HepG2 (cell line): Measurements from ENCODE around the gene BCL2L11. TPM values are rescaled to one million over a fixed set of nuclear protein-coding genes. Genes with fewer than 3 reads are reported as not detected.

Source experiments
- ASH2L ChIP-seq: fragments of 300-600, 200-600 bp; sonication (generic); IDR thresholded peaks from 2 replicates; pipeline ENCODE4 v1.7.0; 2017; ENCODE audit warnings: low read depth, mild to moderate bottlenecking, moderate library complexity, mixed read lengths, low read length; ENCODE audit not compliant: insufficient read length
- KAT2B ChIP-seq: fragments of 150-350 bp; IDR thresholded peaks from 2 replicates; pipeline ENCODE4 v1.6.1; 2014; ENCODE audit warnings: low read depth, low read length, borderline replicate concordance
- MED13 ChIP-seq: sonication (generic); formaldehyde crosslinking; IDR thresholded peaks from 2 replicates; pipeline ENCODE4 v1.5.0; 2020; ENCODE audit warnings: missing genetic modification reagents
- NFKB2 ChIP-seq: sonication (generic); formaldehyde crosslinking; IDR thresholded peaks from 2 replicates; pipeline ENCODE4 v1.4.0; 2020; ENCODE audit warnings: missing genetic modification reagents, borderline replicate concordance
- NKX3-1 ChIP-seq: sonication (generic); formaldehyde crosslinking; IDR thresholded peaks from 2 replicates; pipeline ENCODE4 v1.5.0; 2020; ENCODE audit warnings: missing genetic modification reagents
- SNAPC2 ChIP-seq: sonication (generic); formaldehyde crosslinking; IDR thresholded peaks from 2 replicates; pipeline ENCODE4 v1.8.1; 2022; ENCODE audit warnings: mild to moderate bottlenecking, missing genetic modification reagents
- TBL1XR1 ChIP-seq: fragments of 150-350 bp; IDR thresholded peaks from 2 replicates; pipeline ENCODE4 v1.6.1; 2014; ENCODE audit warnings: borderline replicate concordance, low read length; ENCODE audit not compliant: partially characterized antibody
- ZBTB4 ChIP-seq: sonication (generic); formaldehyde crosslinking; IDR thresholded peaks from 2 replicates; pipeline ENCODE4 v1.4.0; 2020; ENCODE audit warnings: missing genetic modification reagents, mild to moderate bottlenecking, borderline replicate concordance
- ZFP37 ChIP-seq: sonication (generic); formaldehyde crosslinking; IDR thresholded peaks from 2 replicates; pipeline ENCODE4 v1.4.0; 2020; ENCODE audit warnings: missing genetic modification reagents, borderline replicate concordance
- ZNF232 ChIP-seq: sonication (generic); formaldehyde crosslinking; IDR thresholded peaks from 2 replicates; pipeline ENCODE4 v1.4.0; 2020; ENCODE audit warnings: missing genetic modification reagents, borderline replicate concordance
- ZNF263 ChIP-seq: sonication (generic); formaldehyde crosslinking; IDR thresholded peaks from 2 replicates; pipeline ENCODE4 v1.4.0; 2020; ENCODE audit warnings: missing genetic modification reagents
- ZNF331 ChIP-seq: sonication (generic); formaldehyde crosslinking; IDR thresholded peaks from 2 replicates; pipeline ENCODE4 v1.4.0; 2020; ENCODE audit warnings: missing genetic modification reagents
- ZNF569 ChIP-seq: sonication (generic); formaldehyde crosslinking; IDR thresholded peaks from 2 replicates; pipeline ENCODE4 v1.5.0; 2020; ENCODE audit warnings: mild to moderate bottlenecking, missing genetic modification reagents, moderate library complexity, borderline replicate concordance
- ZNF891 ChIP-seq: sonication (generic); formaldehyde crosslinking; IDR thresholded peaks from 2 replicates; pipeline ENCODE4 v1.5.0; 2020; ENCODE audit warnings: mild to moderate bottlenecking, missing genetic modification reagents
- polyA plus RNA-seq, 8 experiments: library from polyadenylated mRNA; depleted of rRNA in 3 of 8; stranded (reverse) in 7 of 8; unstranded in 1 of 8; fragments of >200 nt; fragmentation: Illumina TruSeq in 4 of 8; extraction: Trizol in 4 of 8; gene quantifications; 2 replicates each; pipeline versions ENCODE4 v1.2.1 to v1.2.3, GENCODE V29; 2011 to 2016; ENCODE audit warnings: low read depth in 4 of 8, missing spikeins in 1 of 8, mixed read lengths in 1 of 8; ENCODE audit not compliant: insufficient read depth in 1 of 8
- total RNA-seq, 5 experiments: library from RNA; depleted of rRNA; stranded (reverse); fragments of >200 nt; fragmentation: Illumina TruSeq; extraction: Trizol; gene quantifications; 2 replicates each; pipeline ENCODE4 v1.2.3, GENCODE V29; 2016; ENCODE audit warnings: low read depth in 1 of 5
- TF ChIP-seq, protein P1 (sequence below): sonication (generic); formaldehyde crosslinking; IDR thresholded peaks from 2 replicates; pipeline ENCODE4 v1.9.0; 2021; ENCODE audit warnings: mild to moderate bottlenecking, missing genetic modification reagents
- TF ChIP-seq, protein P2 (sequence below): IDR thresholded peaks from 2 replicates; pipeline ENCODE4 v1.6.1; 2016; ENCODE audit warnings: missing genetic modification reagents, missing compliant biosample characterization
- TF ChIP-seq, protein P3 (sequence below): IDR thresholded peaks from 2 replicates; pipeline ENCODE4 v1.6.1; 2018; ENCODE audit warnings: missing genetic modification reagents
- TF ChIP-seq, protein P4 (sequence below): sonication (generic); formaldehyde crosslinking; IDR thresholded peaks from 2 replicates; pipeline ENCODE4 v1.4.0; 2020; ENCODE audit warnings: missing genetic modification reagents

BCL2L11 gene
- total and polyA plus RNA-seq, 2 of the 13 experiments (the other 11 are each of a cell fraction or from before 2014, with no cell fraction given) = 6.1 to 9.7 TPM

DNA sequence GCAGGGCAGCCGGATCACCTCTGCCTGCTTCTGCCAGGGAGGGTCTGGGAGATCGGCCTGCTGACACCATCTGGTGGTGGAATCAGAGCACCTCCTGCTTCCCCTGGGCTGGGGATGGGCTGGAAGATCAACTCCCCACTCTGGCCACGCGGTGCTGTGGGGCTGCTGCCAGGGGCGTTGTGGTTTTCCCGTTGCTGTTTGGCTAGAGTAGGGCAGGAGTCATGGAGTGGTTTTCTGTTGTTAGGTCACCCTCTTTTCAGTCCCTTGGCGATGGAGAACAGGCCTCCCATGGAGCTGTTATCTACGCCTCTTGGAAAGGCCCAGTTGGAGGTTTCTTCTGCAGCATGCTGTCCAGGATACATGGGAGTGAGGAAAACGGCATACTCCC lies 15.2 kb downstream of the BCL2L11 start (continued):
- TF ChIP-seq TBL1XR1 = no peak
- TF ChIP-seq, protein P1, sequence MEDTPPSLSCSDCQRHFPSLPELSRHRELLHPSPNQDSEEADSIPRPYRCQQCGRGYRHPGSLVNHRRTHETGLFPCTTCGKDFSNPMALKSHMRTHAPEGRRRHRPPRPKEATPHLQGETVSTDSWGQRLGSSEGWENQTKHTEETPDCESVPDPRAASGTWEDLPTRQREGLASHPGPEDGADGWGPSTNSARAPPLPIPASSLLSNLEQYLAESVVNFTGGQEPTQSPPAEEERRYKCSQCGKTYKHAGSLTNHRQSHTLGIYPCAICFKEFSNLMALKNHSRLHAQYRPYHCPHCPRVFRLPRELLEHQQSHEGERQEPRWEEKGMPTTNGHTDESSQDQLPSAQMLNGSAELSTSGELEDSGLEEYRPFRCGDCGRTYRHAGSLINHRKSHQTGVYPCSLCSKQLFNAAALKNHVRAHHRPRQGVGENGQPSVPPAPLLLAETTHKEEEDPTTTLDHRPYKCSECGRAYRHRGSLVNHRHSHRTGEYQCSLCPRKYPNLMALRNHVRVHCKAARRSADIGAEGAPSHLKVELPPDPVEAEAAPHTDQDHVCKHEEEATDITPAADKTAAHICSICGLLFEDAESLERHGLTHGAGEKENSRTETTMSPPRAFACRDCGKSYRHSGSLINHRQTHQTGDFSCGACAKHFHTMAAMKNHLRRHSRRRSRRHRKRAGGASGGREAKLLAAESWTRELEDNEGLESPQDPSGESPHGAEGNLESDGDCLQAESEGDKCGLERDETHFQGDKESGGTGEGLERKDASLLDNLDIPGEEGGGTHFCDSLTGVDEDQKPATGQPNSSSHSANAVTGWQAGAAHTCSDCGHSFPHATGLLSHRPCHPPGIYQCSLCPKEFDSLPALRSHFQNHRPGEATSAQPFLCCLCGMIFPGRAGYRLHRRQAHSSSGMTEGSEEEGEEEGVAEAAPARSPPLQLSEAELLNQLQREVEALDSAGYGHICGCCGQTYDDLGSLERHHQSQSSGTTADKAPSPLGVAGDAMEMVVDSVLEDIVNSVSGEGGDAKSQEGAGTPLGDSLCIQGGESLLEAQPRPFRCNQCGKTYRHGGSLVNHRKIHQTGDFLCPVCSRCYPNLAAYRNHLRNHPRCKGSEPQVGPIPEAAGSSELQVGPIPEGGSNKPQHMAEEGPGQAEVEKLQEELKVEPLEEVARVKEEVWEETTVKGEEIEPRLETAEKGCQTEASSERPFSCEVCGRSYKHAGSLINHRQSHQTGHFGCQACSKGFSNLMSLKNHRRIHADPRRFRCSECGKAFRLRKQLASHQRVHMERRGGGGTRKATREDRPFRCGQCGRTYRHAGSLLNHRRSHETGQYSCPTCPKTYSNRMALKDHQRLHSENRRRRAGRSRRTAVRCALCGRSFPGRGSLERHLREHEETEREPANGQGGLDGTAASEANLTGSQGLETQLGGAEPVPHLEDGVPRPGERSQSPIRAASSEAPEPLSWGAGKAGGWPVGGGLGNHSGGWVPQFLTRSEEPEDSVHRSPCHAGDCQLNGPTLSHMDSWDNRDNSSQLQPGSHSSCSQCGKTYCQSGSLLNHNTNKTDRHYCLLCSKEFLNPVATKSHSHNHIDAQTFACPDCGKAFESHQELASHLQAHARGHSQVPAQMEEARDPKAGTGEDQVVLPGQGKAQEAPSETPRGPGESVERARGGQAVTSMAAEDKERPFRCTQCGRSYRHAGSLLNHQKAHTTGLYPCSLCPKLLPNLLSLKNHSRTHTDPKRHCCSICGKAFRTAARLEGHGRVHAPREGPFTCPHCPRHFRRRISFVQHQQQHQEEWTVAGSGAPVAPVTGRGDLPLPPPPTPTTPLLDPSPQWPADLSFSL (CRISPR knock-in tag) = no peak
- 0 out of 2 replicates have a peak, but pooled peaks have one; percentile 39 for TF ChIP-seq ZNF263 (CRISPR knock-in tag)
- no peak for TF ChIP-seq ZNF569
- TF ChIP-seq, protein P2, sequence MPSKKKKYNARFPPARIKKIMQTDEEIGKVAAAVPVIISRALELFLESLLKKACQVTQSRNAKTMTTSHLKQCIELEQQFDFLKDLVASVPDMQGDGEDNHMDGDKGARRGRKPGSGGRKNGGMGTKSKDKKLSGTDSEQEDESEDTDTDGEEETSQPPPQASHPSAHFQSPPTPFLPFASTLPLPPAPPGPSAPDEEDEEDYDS = no peak
- TF ChIP-seq KAT2B = no peak
- no peak for TF ChIP-seq ZNF331 (CRISPR knock-in tag)
- TF ChIP-seq SNAPC2 (CRISPR knock-in tag) = no peak
- TF ChIP-seq ZNF232 = peak; percentile 49; the same call in 1 of the 2 replicates
- no peak for TF ChIP-seq ASH2L
- TF ChIP-seq ZBTB4 (CRISPR knock-in tag) = no peak
- TF ChIP-seq NFKB2 (CRISPR knock-in tag) = 0 out of 2 replicates have a peak, but pooled peaks have one; percentile 38
- TF ChIP-seq, protein P3, sequence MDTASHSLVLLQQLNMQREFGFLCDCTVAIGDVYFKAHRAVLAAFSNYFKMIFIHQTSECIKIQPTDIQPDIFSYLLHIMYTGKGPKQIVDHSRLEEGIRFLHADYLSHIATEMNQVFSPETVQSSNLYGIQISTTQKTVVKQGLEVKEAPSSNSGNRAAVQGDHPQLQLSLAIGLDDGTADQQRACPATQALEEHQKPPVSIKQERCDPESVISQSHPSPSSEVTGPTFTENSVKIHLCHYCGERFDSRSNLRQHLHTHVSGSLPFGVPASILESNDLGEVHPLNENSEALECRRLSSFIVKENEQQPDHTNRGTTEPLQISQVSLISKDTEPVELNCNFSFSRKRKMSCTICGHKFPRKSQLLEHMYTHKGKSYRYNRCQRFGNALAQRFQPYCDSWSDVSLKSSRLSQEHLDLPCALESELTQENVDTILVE (CRISPR knock-in tag) = no peak
- TF ChIP-seq ZNF891 (CRISPR knock-in tag) = no peak
- TF ChIP-seq, protein P4, sequence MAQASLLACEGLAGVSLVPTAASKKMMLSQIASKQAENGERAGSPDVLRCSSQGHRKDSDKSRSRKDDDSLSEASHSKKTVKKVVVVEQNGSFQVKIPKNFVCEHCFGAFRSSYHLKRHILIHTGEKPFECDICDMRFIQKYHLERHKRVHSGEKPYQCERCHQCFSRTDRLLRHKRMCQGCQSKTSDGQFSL = peak; percentile 28; the same call in 1 of the 2 replicates
- TF ChIP-seq ZFP37 (CRISPR knock-in tag) = peak; percentile 53; the same call in 1 of the 2 replicates
- 0 out of 2 replicates have a peak, but pooled peaks have one; percentile 48 for TF ChIP-seq MED13
- no peak for TF ChIP-seq NKX3-1 (CRISPR knock-in tag)
